ENCODE results near the gene OBSCN. TPM values are rescaled to one million over a fixed set of nuclear protein-coding genes. Genes with fewer than 3 reads are reported as not detected.

Gene OBSCN
- total RNA-seq, 1 experiment from 2014 or later, result 10.5 TPM

DNA sequence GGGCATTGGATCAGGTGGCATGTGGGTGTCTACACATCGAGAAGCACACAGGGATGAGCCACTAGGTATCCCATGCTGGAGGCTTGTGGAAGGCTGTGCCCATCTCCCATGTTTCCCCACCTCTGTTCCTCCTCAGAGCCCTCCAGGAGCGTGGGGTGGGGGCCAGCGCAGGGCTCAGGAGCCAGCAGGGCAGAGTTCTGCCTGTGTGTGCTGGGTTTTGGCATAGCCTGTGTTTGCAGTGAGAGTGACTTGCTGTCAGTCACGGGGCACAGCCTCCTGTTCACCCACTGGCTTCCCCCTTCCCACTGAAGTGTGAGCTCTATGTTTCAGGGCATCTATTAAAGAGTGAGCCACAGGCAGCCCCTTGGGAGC lies 31.8 kb upstream of the OBSCN start:
- POLR2A ChIA-PET, result no interaction called here
- CTCF ChIA-PET, result no interaction called here
- in situ Hi-C loops (cut with HindIII; ENCODE audit: low pct_unique_long_range_greater_than_20kb, low sequenced_read_pairs), result no loop called here

DNA sequence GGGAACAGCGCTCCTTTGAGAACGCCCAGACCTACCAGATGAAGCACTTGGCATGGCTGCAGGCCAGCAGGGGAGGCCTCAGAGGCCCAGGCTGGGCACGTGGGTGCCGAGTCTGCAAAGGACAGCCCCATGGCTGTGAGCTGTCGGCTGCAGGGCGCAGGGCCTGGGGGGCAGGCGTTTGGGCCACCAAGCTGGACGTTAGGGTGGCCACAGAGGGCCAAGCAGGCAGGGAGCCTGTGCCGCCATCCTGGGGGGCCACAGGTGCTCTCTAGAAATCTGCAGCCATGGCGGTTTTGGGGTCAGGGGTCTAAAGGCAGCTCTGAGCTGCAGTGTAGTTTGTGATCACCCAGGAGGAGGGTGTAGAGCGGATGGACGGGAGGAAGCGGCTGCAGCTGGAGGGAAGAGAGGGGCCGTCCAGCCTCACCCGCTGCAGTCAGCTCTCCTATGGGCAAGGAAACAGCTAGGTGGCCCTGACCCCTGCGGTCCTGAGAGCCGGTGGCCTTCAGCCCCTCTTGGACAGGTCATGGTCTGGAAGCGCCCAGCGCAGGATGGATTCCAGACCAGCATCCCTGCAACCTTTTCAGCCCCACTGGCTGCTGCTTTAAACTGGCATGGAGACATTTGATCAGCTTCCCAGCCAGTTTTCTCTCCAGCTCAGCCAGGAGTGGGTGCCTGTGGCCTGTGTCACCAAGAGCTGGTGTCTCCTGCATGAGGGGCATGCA lies 31.2 kb upstream of the OBSCN start:
- H3K4me1 ChIP-seq (ENCODE audit: control insufficient read depth, insufficient read depth, low read length), result peaks cover 4% of the 10 kb centered on the region; the same call in 1 of the 2 replicates
- no peak overlapping the region for H3K27ac ChIP-seq (ENCODE audit: low read length)
- ChIA-PET POLR2A (no interaction called here), CTCF (no interaction called here)
- ATAC-seq (no peak), DNase-seq (ENCODE audit: low read depth, low spot score) (no peak)
- no peak overlapping the region for H3K4me3 ChIP-seq (ENCODE audit: low read depth in 2 of 2, low read length in 2 of 2)
- in situ Hi-C loops (cut with HindIII; ENCODE audit: low pct_unique_long_range_greater_than_20kb, low sequenced_read_pairs) (no loop called here), intact Hi-C loops (cut with micrococcal nuclease; ENCODE audit: unreplicated experiment) (no loop called here)
- no peak for TF ChIP-seq TCF7L2 (IDR thresholded peaks at IDR 0.05; ENCODE audit: low read depth, low read length)
- TF ChIP-seq, protein P1, sequence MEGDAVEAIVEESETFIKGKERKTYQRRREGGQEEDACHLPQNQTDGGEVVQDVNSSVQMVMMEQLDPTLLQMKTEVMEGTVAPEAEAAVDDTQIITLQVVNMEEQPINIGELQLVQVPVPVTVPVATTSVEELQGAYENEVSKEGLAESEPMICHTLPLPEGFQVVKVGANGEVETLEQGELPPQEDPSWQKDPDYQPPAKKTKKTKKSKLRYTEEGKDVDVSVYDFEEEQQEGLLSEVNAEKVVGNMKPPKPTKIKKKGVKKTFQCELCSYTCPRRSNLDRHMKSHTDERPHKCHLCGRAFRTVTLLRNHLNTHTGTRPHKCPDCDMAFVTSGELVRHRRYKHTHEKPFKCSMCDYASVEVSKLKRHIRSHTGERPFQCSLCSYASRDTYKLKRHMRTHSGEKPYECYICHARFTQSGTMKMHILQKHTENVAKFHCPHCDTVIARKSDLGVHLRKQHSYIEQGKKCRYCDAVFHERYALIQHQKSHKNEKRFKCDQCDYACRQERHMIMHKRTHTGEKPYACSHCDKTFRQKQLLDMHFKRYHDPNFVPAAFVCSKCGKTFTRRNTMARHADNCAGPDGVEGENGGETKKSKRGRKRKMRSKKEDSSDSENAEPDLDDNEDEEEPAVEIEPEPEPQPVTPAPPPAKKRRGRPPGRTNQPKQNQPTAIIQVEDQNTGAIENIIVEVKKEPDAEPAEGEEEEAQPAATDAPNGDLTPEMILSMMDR (IDR thresholded peaks at IDR 0.05), result no peak
- TF ChIP-seq, protein P2, sequence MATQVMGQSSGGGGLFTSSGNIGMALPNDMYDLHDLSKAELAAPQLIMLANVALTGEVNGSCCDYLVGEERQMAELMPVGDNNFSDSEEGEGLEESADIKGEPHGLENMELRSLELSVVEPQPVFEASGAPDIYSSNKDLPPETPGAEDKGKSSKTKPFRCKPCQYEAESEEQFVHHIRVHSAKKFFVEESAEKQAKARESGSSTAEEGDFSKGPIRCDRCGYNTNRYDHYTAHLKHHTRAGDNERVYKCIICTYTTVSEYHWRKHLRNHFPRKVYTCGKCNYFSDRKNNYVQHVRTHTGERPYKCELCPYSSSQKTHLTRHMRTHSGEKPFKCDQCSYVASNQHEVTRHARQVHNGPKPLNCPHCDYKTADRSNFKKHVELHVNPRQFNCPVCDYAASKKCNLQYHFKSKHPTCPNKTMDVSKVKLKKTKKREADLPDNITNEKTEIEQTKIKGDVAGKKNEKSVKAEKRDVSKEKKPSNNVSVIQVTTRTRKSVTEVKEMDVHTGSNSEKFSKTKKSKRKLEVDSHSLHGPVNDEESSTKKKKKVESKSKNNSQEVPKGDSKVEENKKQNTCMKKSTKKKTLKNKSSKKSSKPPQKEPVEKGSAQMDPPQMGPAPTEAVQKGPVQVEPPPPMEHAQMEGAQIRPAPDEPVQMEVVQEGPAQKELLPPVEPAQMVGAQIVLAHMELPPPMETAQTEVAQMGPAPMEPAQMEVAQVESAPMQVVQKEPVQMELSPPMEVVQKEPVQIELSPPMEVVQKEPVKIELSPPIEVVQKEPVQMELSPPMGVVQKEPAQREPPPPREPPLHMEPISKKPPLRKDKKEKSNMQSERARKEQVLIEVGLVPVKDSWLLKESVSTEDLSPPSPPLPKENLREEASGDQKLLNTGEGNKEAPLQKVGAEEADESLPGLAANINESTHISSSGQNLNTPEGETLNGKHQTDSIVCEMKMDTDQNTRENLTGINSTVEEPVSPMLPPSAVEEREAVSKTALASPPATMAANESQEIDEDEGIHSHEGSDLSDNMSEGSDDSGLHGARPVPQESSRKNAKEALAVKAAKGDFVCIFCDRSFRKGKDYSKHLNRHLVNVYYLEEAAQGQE (IDR thresholded peaks at IDR 0.05; ENCODE audit: insufficient read depth in 1 of 2, low read depth in 2 of 2, low read length in 1 of 2), result no peak
- no peak for TF ChIP-seq SIN3A (IDR thresholded peaks at IDR 0.05; ENCODE audit: borderline replicate concordance, insufficient read depth, low read depth, low read length)
- TF ChIP-seq POLR2AphosphoS5 (IDR thresholded peaks at IDR 0.05; ENCODE audit: low read depth, low read length), result no peak
- H3K9me3 ChIP-seq (ENCODE audit: control insufficient read depth, insufficient read depth, low read depth, low read length), result no peaks in the 10 kb centered on the region
- no peaks in the 10 kb centered on the region for H3K27me3 ChIP-seq (ENCODE audit: control insufficient read depth, insufficient read depth, low read length)
- BruUV-seq (replicated peaks), result no TSS peak
- no peaks in the 10 kb centered on the region for H3K36me3 ChIP-seq (ENCODE audit: control insufficient read depth, insufficient read depth, low read length)

More for the DNA sequence above, 31.8 kb upstream of the OBSCN start:
- no TSS peak for BruUV-seq (replicated peaks)
- H3K9me3 ChIP-seq (ENCODE audit: control insufficient read depth, insufficient read depth, low read depth, low read length), result no peaks in the 10 kb centered on the region
- H3K4me1 ChIP-seq (ENCODE audit: control insufficient read depth, insufficient read depth, low read length), result peaks cover 4% of the 10 kb centered on the region; the same call in 1 of the 2 replicates
- no peaks in the 10 kb centered on the region for H3K36me3 ChIP-seq (ENCODE audit: control insufficient read depth, insufficient read depth, low read length)
- TF ChIP-seq, protein P2 (IDR thresholded peaks at IDR 0.05; ENCODE audit: insufficient read depth in 1 of 2, low read depth in 2 of 2, low read length in 1 of 2), result no peak
- TF ChIP-seq SIN3A (IDR thresholded peaks at IDR 0.05; ENCODE audit: borderline replicate concordance, insufficient read depth, low read depth, low read length) (no peak), TCF7L2 (IDR thresholded peaks at IDR 0.05; ENCODE audit: low read depth, low read length) (no peak), POLR2AphosphoS5 (IDR thresholded peaks at IDR 0.05; ENCODE audit: low read depth, low read length) (no peak)
- TF ChIP-seq, protein P1 (IDR thresholded peaks at IDR 0.05), result no peak
- intact Hi-C loops (cut with micrococcal nuclease; ENCODE audit: unreplicated experiment), result no loop called here
- DNase-seq (ENCODE audit: low read depth, low spot score) (no peak), ATAC-seq (no peak)
- no peak overlapping the region for H3K4me3 ChIP-seq (ENCODE audit: low read depth in 2 of 2, low read length in 2 of 2)
- no peaks in the 10 kb centered on the region for H3K27me3 ChIP-seq (ENCODE audit: control insufficient read depth, insufficient read depth, low read length)
- no peak overlapping the region for H3K27ac ChIP-seq (ENCODE audit: low read length)
